Right ventricle myocardium superior (tissue), 1 donor: ENCODE data around the gene TEX26. TPM values are rescaled to one million over a fixed set of nuclear protein-coding genes. Genes with fewer than 3 reads are reported as not detected.

Experiments
- ATAC-seq: fragments of 200-7000 bp; cut with Tn5 transposase; one replicate; pipeline ENCODE4 v1.9.1; 2020; ENCODE audit warnings: mild to moderate bottlenecking; ENCODE audit not compliant: poor library complexity
- DNase-seq: peaks from one replicate; pipeline ENCODE4 v3.0.0-alpha.2; 2020
- intact Hi-C: fragments of 100-400 bp; cut with DNase I; formaldehyde crosslinking; loops from one replicate; pipeline ENCODE4 v1.11.2; 2022
- long read RNA-seq: library from polyadenylated mRNA; unstranded; transcript quantifications from one replicate; pipeline ENCODE4 v2.0.0, GENCODE V29; 2021
- total RNA-seq: library from RNA; stranded (reverse); fragmentation: NEBNext Ultra II Directional; extraction: Animal tissue kit (Norgen Biotek cat#: 25700); gene quantifications from one replicate; pipeline ENCODE4 v1.2.1, GENCODE V29; 2021
- donor health status: DM: no; HTN: yes; CAD: no; lungs with severe emphysema.

The TEX26 gene
- total RNA-seq = not detected
- long read RNA-seq = 0 reads

- DNase-seq = peak; percentile 46
- intact Hi-C loops = no loop called here
- ATAC-seq = peak; percentile 73
Measured at GRCh38 chr13:30932481-30933353, at the start of gene TEX26. Gene TEX26, plus strand, starts transcription at chr13:30932656. Its CDS starts 60 bp downstream, at chr13:30932716.

- no peak for ATAC-seq
- intact Hi-C loops = no loop called here
- DNase-seq = no peak
Measured at GRCh38 chr13:30882996-30883766, 49.3 kb upstream of the TEX26 start.

GRCh38 chr13:30884543-30884942 is 47.9 kb upstream of the TEX26 start:
- ATAC-seq = no peak
- no peak for DNase-seq
- intact Hi-C loops = no loop called here

GRCh38 chr13:30889196-30889690 is 43.2 kb upstream of the TEX26 start:
- ATAC-seq = no peak
- intact Hi-C loops = no loop called here

GRCh38 chr13:30892966-30893365 is 39.5 kb upstream of the TEX26 start:
- intact Hi-C loops = no loop called here
- DNase-seq (peak; percentile 66), ATAC-seq (peak; percentile 55)

More at GRCh38 chr13:30889196-30889690, 43.2 kb upstream of the TEX26 start:
- no peak for DNase-seq

- intact Hi-C loops = no loop called here
- ATAC-seq (peak; percentile 83), DNase-seq (peak; percentile 65)
Measured at GRCh38 chr13:30895773-30896172, 36.7 kb upstream of the TEX26 start.

- ATAC-seq (no peak), DNase-seq (no peak)
- intact Hi-C loops = no loop called here
Measured at GRCh38 chr13:30898070-30898469, 34.4 kb upstream of the TEX26 start.

GRCh38 chr13:30898678-30899241 is 33.7 kb upstream of the TEX26 start:
- ATAC-seq = peak; percentile 65

GRCh38 chr13:30900436-30900835 is 32.0 kb upstream of the TEX26 start:
- intact Hi-C loops = no loop called here
- ATAC-seq = no peak
- DNase-seq = no peak

More at GRCh38 chr13:30898678-30899241, 33.7 kb upstream of the TEX26 start:
- intact Hi-C loops = no loop called here
- DNase-seq = no peak

GRCh38 chr13:30900952-30901749 is 31.3 kb upstream of the TEX26 start:
- intact Hi-C loops = no loop called here
- no peak for ATAC-seq
- no peak for DNase-seq

- ATAC-seq (no peak), DNase-seq (no peak)
- intact Hi-C loops = no loop called here
Measured at GRCh38 chr13:30904043-30904442, 28.4 kb upstream of the TEX26 start.

- intact Hi-C loops = no loop called here
- ATAC-seq = peak; percentile 80
Measured at GRCh38 chr13:30905932-30906383, 26.5 kb upstream of the TEX26 start, which contains the start of gene MEDAG. Gene MEDAG, plus strand, starts transcription at chr13:30906271. Its CDS starts 245 bp downstream, at chr13:30906516.

GRCh38 chr13:30906411-30907051 is 25.9 kb upstream of the TEX26 start:
- DNase-seq (no peak), ATAC-seq (peak; percentile 33)
- intact Hi-C loops = no loop called here

More at GRCh38 chr13:30905932-30906383, 26.5 kb upstream of the TEX26 start, which contains the start of gene MEDAG:
- peak; percentile 90 for DNase-seq

- ATAC-seq = peak; percentile 33
- intact Hi-C loops = no loop called here
- DNase-seq = no peak
Measured at GRCh38 chr13:30907121-30907861, 25.2 kb upstream of the TEX26 start.

GRCh38 chr13:30908416-30908980 is 24.0 kb upstream of the TEX26 start:
- ATAC-seq (peak; percentile 77), DNase-seq (peak; percentile 65)
- intact Hi-C loops = no loop called here

- intact Hi-C loops = no loop called here
- ATAC-seq = no peak
- no peak for DNase-seq
Measured at GRCh38 chr13:30910676-30911075, 21.8 kb upstream of the TEX26 start.
